ENCODE results near the gene PLCZ1. TPM values are rescaled to one million over a fixed set of nuclear protein-coding genes. Genes with fewer than 3 reads are reported as not detected.

PLCZ1 gene
- total and polyA plus RNA-seq, 2 donors (not counting 3 experiments of a cell fraction or from before 2014, with no cell fraction given): not detected

- intact Hi-C loops (cut with micrococcal nuclease): no loop called here
- ChIA-PET CTCF (interaction anchor here (0.6 kb wide), 1 partner anchor 76 kb away, joined by 6 read pairs; no protein-coding TSS in a partner anchor), POLR2A (no interaction called here)
- no peaks in the 10 kb centered on the region for H3K27me3 ChIP-seq (ENCODE audit: control insufficient read depth in 2 of 2, insufficient read depth in 2 of 2, low read length in 2 of 2)
- H2AFZ ChIP-seq (ENCODE audit: low read depth, low read length): no peak overlapping the region
- no peaks in the 10 kb centered on the region for H3K4me1 ChIP-seq (ENCODE audit: control insufficient read depth, extremely low read depth, insufficient read depth, low read length)
- no peaks in the 10 kb centered on the region for H3K9me3 ChIP-seq (replicated peaks; ENCODE audit: control insufficient read depth, insufficient read depth, low read length)
- no peaks in the 10 kb centered on the region for H3K9me1 ChIP-seq (replicated peaks; ENCODE audit: control insufficient read depth, extremely low read depth, insufficient read depth, low read length)
- TF ChIP-seq POLR2A (IDR thresholded peaks at IDR 0.05; ENCODE audit: low read depth, low read length) (no peak), MAX (IDR thresholded peaks at IDR 0.05; ENCODE audit: insufficient read depth, insufficient read length) (no peak), EZH2 (IDR thresholded peaks at IDR 0.05; ENCODE audit: borderline replicate concordance, low read depth, low read length, severe bottlenecking) (no peak)
- no peaks in the 10 kb centered on the region for H4K20me1 ChIP-seq (replicated peaks; ENCODE audit: control insufficient read depth, extremely low read depth, insufficient read depth, low read length)
- H3K27ac ChIP-seq (ENCODE audit: insufficient read depth, low read depth, low read length): no peak overlapping the region
- dilution Hi-C loops (cut with MboI; ENCODE audit: extremely low pct_ligation_motif_present, low sequenced_read_pairs): no loop called here
- BruUV-seq (replicated peaks): no TSS peak
- FAIRE-seq (no peak), DNase-seq (ENCODE audit: low read depth, low spot score) (no peak)
- H3K79me2 ChIP-seq (ENCODE audit: control insufficient read depth, insufficient read depth, low read length): no peaks in the 10 kb centered on the region
- no peak overlapping the region for H3K4me3 ChIP-seq (replicated peaks in 1 of 3; ENCODE audit: insufficient read depth in 1 of 3, low read depth in 1 of 3, low read length in 3 of 3)
- H3K36me3 ChIP-seq (ENCODE audit: control insufficient read depth in 2 of 2, extremely low read depth in 1 of 2, insufficient read depth in 2 of 2, low read length in 2 of 2): no peaks in the 10 kb centered on the region
- no peak overlapping the region for H3K4me2 ChIP-seq (ENCODE audit: insufficient read depth, low read length)
- no peak overlapping the region for H3K9ac ChIP-seq (replicated peaks; ENCODE audit: extremely low read depth, insufficient read depth, low read length)
Observed at GRCh38 chr12:18751866-18752265, 14.1 kb upstream of the PLCZ1 start.

- Histone ChIP-seq H3K9ac (replicated peaks; ENCODE audit: extremely low read depth, insufficient read depth, low read length) (no peak overlapping the region), H3K9me3 (replicated peaks; ENCODE audit: control insufficient read depth, insufficient read depth, low read length) (no peaks in the 10 kb centered on the region), H3K36me3 (ENCODE audit: control insufficient read depth in 2 of 2, extremely low read depth in 1 of 2, insufficient read depth in 2 of 2, low read length in 2 of 2) (no peaks in the 10 kb centered on the region), H3K27me3 (ENCODE audit: control insufficient read depth in 2 of 2, insufficient read depth in 2 of 2, low read length in 2 of 2) (no peaks in the 10 kb centered on the region), H3K27ac (ENCODE audit: insufficient read depth, low read depth, low read length) (no peak overlapping the region), H3K4me2 (ENCODE audit: insufficient read depth, low read length) (no peak overlapping the region), H3K79me2 (ENCODE audit: control insufficient read depth, insufficient read depth, low read length) (no peaks in the 10 kb centered on the region), H2AFZ (ENCODE audit: low read depth, low read length) (no peak overlapping the region), H4K20me1 (replicated peaks; ENCODE audit: control insufficient read depth, extremely low read depth, insufficient read depth, low read length) (no peaks in the 10 kb centered on the region), H3K4me1 (ENCODE audit: control insufficient read depth, extremely low read depth, insufficient read depth, low read length) (no peaks in the 10 kb centered on the region), H3K9me1 (replicated peaks; ENCODE audit: control insufficient read depth, extremely low read depth, insufficient read depth, low read length) (no peaks in the 10 kb centered on the region), H3K4me3 (replicated peaks in 1 of 3; ENCODE audit: insufficient read depth in 1 of 3, low read depth in 1 of 3, low read length in 3 of 3) (no peak overlapping the region)
- FAIRE-seq (no peak), DNase-seq (ENCODE audit: low read depth, low spot score) (no peak)
- BruUV-seq (replicated peaks): no TSS peak
- dilution Hi-C loops (cut with MboI; ENCODE audit: extremely low pct_ligation_motif_present, low sequenced_read_pairs) (no loop called here), intact Hi-C loops (cut with micrococcal nuclease) (no loop called here)
- POLR2A ChIA-PET: no interaction called here
- CTCF ChIA-PET: no interaction called here
- TF ChIP-seq CTCF (IDR thresholded peaks at IDR 0.05; ENCODE audit: extremely low read depth in 1 of 2, insufficient read depth in 1 of 2, low read depth in 1 of 2, low read length in 2 of 2) (no peak), GATA2 (IDR thresholded peaks at IDR 0.05; ENCODE audit: insufficient read depth, insufficient read length, low read depth, low read length) (no peak), MYC (IDR thresholded peaks at IDR 0.05; ENCODE audit: low read depth, low read length) (no peak), EZH2 (IDR thresholded peaks at IDR 0.05; ENCODE audit: borderline replicate concordance, low read depth, low read length, severe bottlenecking) (no peak), POLR2A (IDR thresholded peaks at IDR 0.05; ENCODE audit: low read depth, low read length) (no peak), POLR2AphosphoS5 (IDR thresholded peaks at IDR 0.05; ENCODE audit: insufficient read depth, low read depth, low read length) (no peak), JUN (IDR thresholded peaks at IDR 0.05; ENCODE audit: borderline replicate concordance, insufficient read depth, insufficient read length, low read depth) (no peak), FOS (IDR thresholded peaks at IDR 0.05; ENCODE audit: borderline replicate concordance, insufficient read depth, low read length) (no peak), MAX (IDR thresholded peaks at IDR 0.05; ENCODE audit: insufficient read depth, insufficient read length) (no peak)
Observed at GRCh38 chr12:18750085-18750484, 12.3 kb upstream of the PLCZ1 start.
